Liver (tissue), 9 donors: Measurements from ENCODE around the gene KSR2. TPM values are rescaled to one million over a fixed set of nuclear protein-coding genes. Genes with fewer than 3 reads are reported as not detected.

ENCODE experiments used
- DNase-seq: peaks from one replicate; pipeline ENCODE4 v3.0.0-alpha.2; 2017; ENCODE audit warnings: low spot score
- H3K27ac ChIP-seq, 2 donors: one replicate each; pipeline ENCODE4 v1.7.0; 2013; ENCODE audit warnings: inconsistent platforms in 2 of 2, low read length in 2 of 2, control low read depth in 1 of 2, low read depth in 1 of 2, mild to moderate bottlenecking in 1 of 2
- H3K27me3 ChIP-seq, 4 donors: one replicate each; pipeline versions ENCODE4 v1.6.1 to v1.7.0; 2013; ENCODE audit warnings: low read length in 3 of 4, inconsistent platforms in 1 of 4, mild to moderate bottlenecking in 1 of 4, moderate library complexity in 1 of 4; ENCODE audit not compliant: control insufficient read depth in 4 of 4, insufficient read depth in 4 of 4
- H3K36me3 ChIP-seq, 4 donors: one replicate each; pipeline versions ENCODE4 v1.6.1 to v1.7.0; 2013; ENCODE audit warnings: low read length in 3 of 4, mild to moderate bottlenecking in 3 of 4, low read depth in 1 of 4, moderate library complexity in 1 of 4; ENCODE audit not compliant: control insufficient read depth in 4 of 4, insufficient read depth in 3 of 4
- H3K4me1 ChIP-seq, 4 donors: one replicate each; pipeline versions ENCODE4 v1.6.1 to v1.7.0; 2013; ENCODE audit warnings: low read length in 3 of 4, mild to moderate bottlenecking in 3 of 4, moderate library complexity in 1 of 4; ENCODE audit not compliant: control insufficient read depth in 4 of 4, insufficient read depth in 4 of 4
- H3K4me3 ChIP-seq, 3 donors: one replicate each; pipeline versions ENCODE4 v1.6.1 to v1.7.0; 2013; ENCODE audit warnings: low read length in 3 of 3, control low read depth in 1 of 3, low read depth in 1 of 3, mild to moderate bottlenecking in 1 of 3
- H3K9ac ChIP-seq, 2 donors: one replicate each; pipeline ENCODE4 v1.7.0; 2013; ENCODE audit warnings: low read length in 2 of 2, mild to moderate bottlenecking in 2 of 2, moderate library complexity in 2 of 2, control low read depth in 1 of 2, low read depth in 1 of 2
- H3K9me3 ChIP-seq, 4 donors: one replicate each; pipeline versions ENCODE4 v1.6.1 to v1.7.0; 2013; ENCODE audit warnings: low read length in 3 of 4; ENCODE audit not compliant: control insufficient read depth in 4 of 4
- ATF3 ChIP-seq: IDR thresholded peaks from 2 replicates; pipeline ENCODE4 v1.6.1; 2016; ENCODE audit warnings: antibody characterized with exemption
- CTCF ChIP-seq: fragments of 150-350 bp; IDR thresholded peaks from 2 replicates; pipeline ENCODE4 v1.5.1; 2017; ENCODE audit warnings: improper control_type of control experiment, low read depth, low read length; ENCODE audit not compliant: missing input control
- EGR1 ChIP-seq, 2 donors: IDR thresholded peaks; 2 replicates each; pipeline ENCODE4 v1.6.1; 2016 to 2018; ENCODE audit warnings: antibody characterized with exemption in 2 of 2, low read depth in 2 of 2
- FOXA1 ChIP-seq: IDR thresholded peaks from 2 replicates; pipeline ENCODE4 v1.6.1; 2016; ENCODE audit warnings: antibody characterized with exemption
- FOXA2 ChIP-seq: IDR thresholded peaks from 2 replicates; pipeline ENCODE4 v1.6.1; 2016; ENCODE audit warnings: antibody characterized with exemption
- GABPA ChIP-seq, 2 donors: IDR thresholded peaks in 1 of 2; conservative IDR thresholded peaks in 1 of 2; 2 replicates each; pipeline ENCODE4 v1.6.1; 2016; ENCODE audit warnings: antibody characterized with exemption in 2 of 2, mild to moderate bottlenecking in 1 of 2, moderate library complexity in 1 of 2
- HNF4A ChIP-seq, 2 donors: conservative IDR thresholded peaks; 2 replicates each; pipeline ENCODE4 v1.6.1; 2016; ENCODE audit warnings: antibody characterized with exemption in 2 of 2, mild to moderate bottlenecking in 2 of 2
- HNF4G ChIP-seq: IDR thresholded peaks from 2 replicates; pipeline ENCODE4 v1.6.1; 2016; ENCODE audit warnings: antibody characterized with exemption
- JUND ChIP-seq, 2 donors: IDR thresholded peaks; 2 replicates each; pipeline ENCODE4 v1.6.1; 2016; ENCODE audit warnings: antibody characterized with exemption in 2 of 2
- MAX ChIP-seq: IDR thresholded peaks from 2 replicates; pipeline ENCODE4 v1.6.1; 2016; ENCODE audit warnings: antibody characterized with exemption
- NR2F2 ChIP-seq: IDR thresholded peaks from 2 replicates; pipeline ENCODE4 v1.6.1; 2016; ENCODE audit warnings: antibody characterized with exemption
- RAD21 ChIP-seq, 2 donors: IDR thresholded peaks; 2 replicates each; pipeline ENCODE4 v1.6.1; 2016; ENCODE audit warnings: antibody characterized with exemption in 2 of 2, mild to moderate bottlenecking in 2 of 2
- REST ChIP-seq: IDR thresholded peaks from 2 replicates; pipeline ENCODE4 v1.6.1; 2016; ENCODE audit warnings: antibody characterized with exemption, mild to moderate bottlenecking
- RXRA ChIP-seq, 2 donors: IDR thresholded peaks; 2 replicates each; pipeline ENCODE4 v1.6.1; 2017 to 2018; ENCODE audit warnings: antibody characterized with exemption in 2 of 2, mild to moderate bottlenecking in 1 of 2
- SP1 ChIP-seq: IDR thresholded peaks from 2 replicates; pipeline ENCODE4 v1.6.1; 2018; ENCODE audit warnings: antibody characterized with exemption, mild to moderate bottlenecking
- TAF1 ChIP-seq: conservative IDR thresholded peaks from 2 replicates; pipeline ENCODE4 v1.6.1; 2016; ENCODE audit warnings: antibody characterized with exemption, mild to moderate bottlenecking
- YY1 ChIP-seq: IDR thresholded peaks from 2 replicates; pipeline ENCODE4 v1.6.1; 2016; ENCODE audit warnings: antibody characterized with exemption, mild to moderate bottlenecking
- ZBTB33 ChIP-seq: IDR thresholded peaks from 2 replicates; pipeline ENCODE4 v1.6.1; 2016; ENCODE audit warnings: antibody characterized with exemption
- WGBS: extraction: QIAGEN DNeasy Blood & Tissue Kit; methylation state at CpG from one replicate; pipeline ENCODE4 v1.1.7; 2013; 5-methylcytosine and 5-hydroxymethylcytosine counted together
- polyA plus RNA-seq, 2 donors: library from polyadenylated mRNA; stranded (reverse) in 1 of 2; unstranded in 1 of 2; fragments of 200-250 nt in 1 of 2; fragments of >200 nt in 1 of 2; fragmentation: Nextera tagmentation in 1 of 2; extraction: Ambion mirVana in 1 of 2; gene quantifications; one replicate each; pipeline versions ENCODE4 v1.2.1 to v1.2.3, GENCODE V29; 2013 to 2015
- total RNA-seq, 2 donors: library from RNA; depleted of rRNA; stranded (reverse); fragments of >200 nt; gene quantifications; one replicate each; pipeline ENCODE4 v1.2.3, GENCODE V29; 2014
- donor health status: healthy.
- donor health status: healthy.
- donor health status: healthy.
- donor health status: healthy.
- donor health status: healthy.

KSR2 gene
- total and polyA plus RNA-seq, 4 donors = under 0.01 to 0.02 (median under 0.01) TPM; not detected in 1

- no peak overlapping the region for H3K4me3 ChIP-seq
- no peak overlapping the region for H3K27ac ChIP-seq
- H3K36me3 ChIP-seq = no peaks in the 10 kb centered on the region
- no peak for DNase-seq
- no peak for TF ChIP-seq ZBTB33
- no peak for TF ChIP-seq RXRA (IDR thresholded peaks at IDR 0.05)
- TF ChIP-seq FOXA2 = no peak
- TF ChIP-seq RAD21 (IDR thresholded peaks at IDR 0.05) = no peak
- no peak for TF ChIP-seq YY1
- no peak for TF ChIP-seq ATF3
- TF ChIP-seq SP1 = no peak
- no peak for TF ChIP-seq REST
- no peak for TF ChIP-seq HNF4A (conservative IDR thresholded peaks at IDR 0.05)
- no peak for TF ChIP-seq JUND (IDR thresholded peaks at IDR 0.05)
- no peak for TF ChIP-seq TAF1
- no peak for TF ChIP-seq EGR1 (IDR thresholded peaks at IDR 0.05; ENCODE audit: low read depth in 2 of 2)
- TF ChIP-seq GABPA (IDR thresholded peaks at IDR 0.05 in 1 of 2, conservative IDR thresholded peaks at IDR 0.05 in 1 of 2) = no peak
- TF ChIP-seq HNF4G = no peak
- no peak for TF ChIP-seq CTCF
- no peak for TF ChIP-seq FOXA1
- no peak for TF ChIP-seq MAX
- TF ChIP-seq NR2F2 = no peak
- no peak overlapping the region for H3K9ac ChIP-seq
- WGBS = 69% methylated on average over 3 of the region's 3 CpGs
- no peaks in the 10 kb centered on the region for H3K27me3 ChIP-seq
- H3K4me1 ChIP-seq = no peaks in the 10 kb centered on the region
- H3K9me3 ChIP-seq = peaks cover 0 to 2% (median 0%) of the 10 kb centered on the region in 4 donors
Measured at GRCh38 chr12:117457189-117457588, 511.6 kb downstream of the KSR2 start.
